HG03521 (cell line): Measurements from ENCODE around the gene PARP11.

Experiments used
- ATAC-seq: cut with Tn5 transposase; IDR thresholded peaks from one replicate; pipeline ENCODE4 v1.9.1; 2021; ENCODE audit warnings: mild to moderate bottlenecking, moderate library complexity; ENCODE audit not compliant: unreplicated experiment

PARP11 gene

DNA sequence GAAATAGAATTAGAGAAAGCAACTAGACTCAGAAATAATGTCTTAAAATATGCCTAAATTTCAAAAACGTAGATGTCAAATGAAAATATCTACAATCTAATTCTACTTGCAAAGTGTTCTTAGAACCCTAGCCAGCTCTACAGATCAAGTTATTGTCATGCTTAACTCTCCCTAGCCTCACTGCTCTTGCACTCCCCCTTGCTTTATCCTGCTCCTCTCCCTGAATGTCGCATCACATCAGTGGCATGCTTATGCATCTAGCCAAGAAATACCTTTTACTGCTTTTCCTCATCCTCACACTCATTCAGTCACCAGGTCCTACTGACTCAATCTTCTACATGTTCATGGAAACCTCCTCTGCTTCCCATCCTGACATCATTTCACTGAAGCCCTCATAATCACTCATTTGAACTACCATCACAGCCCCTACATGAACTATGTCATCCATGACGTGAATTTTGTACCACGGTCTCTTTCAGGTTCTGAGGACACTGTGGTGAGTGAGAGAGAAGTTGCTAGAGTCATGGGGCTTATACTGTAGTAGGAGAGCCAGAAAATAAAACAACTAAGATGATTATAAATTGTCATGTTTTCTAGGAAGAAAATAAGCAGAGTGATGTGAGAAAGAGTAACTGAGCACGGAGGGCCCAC, 97.7 kb downstream of the PARP11 start:
- no peak for ATAC-seq

DNA sequence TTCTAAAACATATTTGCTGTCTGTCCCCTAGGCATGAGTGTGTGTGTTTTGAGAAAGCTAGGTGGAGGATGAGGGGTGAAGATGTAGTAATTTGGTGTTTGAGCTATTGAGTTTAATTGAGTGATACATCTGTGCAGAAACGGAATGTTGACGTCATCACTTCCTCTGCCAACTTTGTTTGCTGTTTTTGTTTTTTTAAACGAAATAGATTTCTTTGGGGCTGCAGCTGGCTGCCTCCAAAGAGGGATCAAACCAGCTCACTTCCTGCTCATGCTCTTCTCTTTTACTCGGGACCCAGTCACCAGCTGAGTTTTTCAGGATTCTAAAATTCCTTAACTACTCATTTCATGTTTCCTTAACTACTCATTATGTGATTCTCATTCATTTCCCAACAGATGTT, 100.8 kb downstream of the PARP11 start:
- ATAC-seq, result no peak

DNA sequence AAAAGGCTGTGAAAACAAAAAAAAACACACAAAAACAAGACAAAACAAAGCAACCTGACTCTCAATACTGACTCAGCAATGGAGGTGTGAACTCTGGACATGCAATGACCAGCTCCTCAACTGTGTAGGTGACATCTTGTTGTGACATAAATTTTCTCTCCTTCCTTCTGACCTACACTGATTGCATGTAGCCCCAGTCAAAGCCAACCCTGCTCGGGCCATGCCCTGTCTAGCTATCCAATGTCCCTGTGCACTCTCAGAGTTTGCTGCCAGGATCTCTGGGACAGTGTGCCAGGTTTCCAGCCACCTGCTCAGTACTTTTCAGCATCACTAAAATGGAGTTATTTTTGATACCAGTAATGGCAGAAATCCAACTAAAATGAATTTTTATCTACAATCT, 101.3 kb downstream of the PARP11 start:
- ATAC-seq, result no peak

GRCh38 chr12:3770891-3771290, 102.3 kb downstream of the PARP11 start:
- no peak for ATAC-seq

GRCh38 chr12:3768911-3769447, 104.2 kb downstream of the PARP11 start:
- no peak for ATAC-seq

DNA sequence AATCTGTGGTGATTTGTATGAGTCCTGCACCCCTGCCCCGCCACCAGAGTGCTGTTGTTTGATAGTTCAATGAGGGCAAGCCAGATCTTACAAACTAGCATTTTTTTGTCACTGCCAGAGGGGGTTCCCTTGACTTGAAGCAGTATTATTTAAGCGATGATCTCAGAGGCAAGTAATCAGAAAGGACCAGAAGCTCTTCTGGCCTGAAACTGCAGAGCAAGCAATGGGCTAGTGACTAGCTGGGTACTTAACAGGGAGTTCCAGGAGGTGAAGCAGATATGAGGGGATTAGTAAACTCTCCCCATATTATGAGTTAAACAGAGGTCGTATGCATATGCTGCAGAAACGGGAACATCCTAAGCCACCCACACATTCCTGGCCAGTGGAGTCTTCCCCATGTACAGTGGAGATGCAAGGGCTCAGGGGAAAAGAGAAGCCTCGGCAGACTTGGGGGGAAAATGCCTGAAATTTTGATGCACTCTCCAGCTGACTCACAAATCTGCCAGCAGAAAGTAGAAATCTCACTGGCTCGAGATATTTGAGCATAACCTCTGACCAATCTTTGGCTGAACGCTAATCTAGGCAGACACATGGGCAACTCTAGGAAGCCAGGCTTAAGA, 112.0 kb downstream of the PARP11 start:
- ATAC-seq, result no peak

GRCh38 chr12:3759878-3760277, 113.3 kb downstream of the PARP11 start:
- no peak for ATAC-seq
